ENCODE data around the gene OBSL1.

GRCh38 chr2:219531639-219532377 is 39.5 kb downstream of the OBSL1 start:
- TF ChIP-seq CTCF (IDR thresholded peaks at IDR 0.05) (no peak), POLR2A (IDR thresholded peaks at IDR 0.05) (no peak), POLR2AphosphoS5 (IDR thresholded peaks at IDR 0.05) (no peak)
